GM12872 (cell line): ENCODE results near the gene CRYL1.

ENCODE experiments used
- CTCF ChIP-seq: IDR thresholded peaks from 3 replicates; pipeline ENCODE4 v1.5.1; 2011; ENCODE audit warnings: low read depth, mild to moderate bottlenecking, low read length, moderate library complexity; ENCODE audit not compliant: insufficient read depth

The CRYL1 gene, protein sequence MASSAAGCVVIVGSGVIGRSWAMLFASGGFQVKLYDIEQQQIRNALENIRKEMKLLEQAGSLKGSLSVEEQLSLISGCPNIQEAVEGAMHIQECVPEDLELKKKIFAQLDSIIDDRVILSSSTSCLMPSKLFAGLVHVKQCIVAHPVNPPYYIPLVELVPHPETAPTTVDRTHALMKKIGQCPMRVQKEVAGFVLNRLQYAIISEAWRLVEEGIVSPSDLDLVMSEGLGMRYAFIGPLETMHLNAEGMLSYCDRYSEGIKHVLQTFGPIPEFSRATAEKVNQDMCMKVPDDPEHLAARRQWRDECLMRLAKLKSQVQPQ

DNA sequence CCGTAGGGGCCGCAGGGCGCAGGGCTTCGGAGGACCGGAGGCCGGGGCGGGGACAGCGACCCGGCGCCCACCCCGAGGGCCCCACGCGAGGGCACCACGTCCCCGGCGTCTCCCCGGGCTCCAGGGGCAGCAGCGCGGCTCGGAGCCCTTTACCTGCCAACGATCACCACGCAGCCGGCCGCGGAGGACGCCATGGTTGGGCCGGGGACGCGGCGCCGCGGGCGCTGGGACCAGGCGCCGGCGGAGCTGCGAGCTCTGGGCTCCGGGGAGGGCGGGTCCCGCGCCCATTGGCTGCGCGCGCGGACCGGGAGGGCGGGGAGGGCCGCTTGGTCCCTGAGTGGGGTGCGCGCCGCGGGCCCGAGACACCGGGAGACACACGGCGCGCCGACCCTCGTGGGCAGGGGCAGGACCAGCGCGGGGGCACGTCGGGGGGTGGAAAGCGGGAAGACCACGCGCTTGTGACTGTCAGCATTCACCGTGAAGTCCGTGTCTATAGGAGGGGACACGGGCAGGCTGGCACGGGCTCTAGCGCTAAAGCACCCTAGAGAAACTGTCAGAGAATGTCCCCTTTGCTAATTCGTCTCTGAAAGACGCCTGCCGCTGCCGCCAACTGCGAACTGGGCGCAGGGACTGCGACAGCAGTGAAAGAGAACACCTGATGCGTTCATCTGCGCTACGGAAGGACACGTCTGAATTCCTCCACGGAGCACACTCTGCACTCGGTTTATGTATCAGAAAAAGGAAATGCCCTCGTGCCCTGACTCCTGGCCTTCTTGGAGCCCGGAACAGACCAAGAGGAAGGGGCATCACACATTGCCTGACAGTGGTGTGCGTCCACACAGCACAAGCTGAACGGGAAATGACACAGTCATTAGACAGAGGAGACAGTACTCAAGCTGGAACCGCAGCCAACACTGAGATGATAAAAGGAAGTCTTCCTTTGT, at the start of gene CRYL1:
CRYL1 (minus strand) TSS at position 257 of the 944 bp plus-strand sequence; CDS start at position 194, 63 bp downstream.
- no peak for TF ChIP-seq CTCF

- TF ChIP-seq CTCF = no peak
Observed at GRCh38 chr13:20573636-20574035, 48.0 kb upstream of the CRYL1 start.

DNA sequence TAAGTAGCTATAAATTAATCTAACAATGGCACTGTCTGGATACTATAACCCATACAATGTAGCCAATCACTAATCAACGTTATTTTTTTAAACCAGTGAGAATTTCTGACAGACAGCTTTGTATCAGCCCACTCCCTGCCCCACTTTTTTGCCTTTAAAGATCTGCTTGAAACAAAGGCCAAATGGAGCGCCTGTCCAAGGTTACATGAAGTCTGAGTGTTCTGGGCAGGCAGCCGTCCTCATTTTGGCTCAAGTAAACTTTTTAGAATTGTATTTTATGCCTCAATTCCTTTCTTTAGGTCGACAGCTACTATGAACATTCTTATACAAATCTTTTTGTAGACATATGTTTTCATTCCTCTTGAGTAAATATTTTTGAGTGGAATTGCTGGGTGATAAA, 47.5 kb upstream of the CRYL1 start:
- TF ChIP-seq CTCF = no peak

DNA sequence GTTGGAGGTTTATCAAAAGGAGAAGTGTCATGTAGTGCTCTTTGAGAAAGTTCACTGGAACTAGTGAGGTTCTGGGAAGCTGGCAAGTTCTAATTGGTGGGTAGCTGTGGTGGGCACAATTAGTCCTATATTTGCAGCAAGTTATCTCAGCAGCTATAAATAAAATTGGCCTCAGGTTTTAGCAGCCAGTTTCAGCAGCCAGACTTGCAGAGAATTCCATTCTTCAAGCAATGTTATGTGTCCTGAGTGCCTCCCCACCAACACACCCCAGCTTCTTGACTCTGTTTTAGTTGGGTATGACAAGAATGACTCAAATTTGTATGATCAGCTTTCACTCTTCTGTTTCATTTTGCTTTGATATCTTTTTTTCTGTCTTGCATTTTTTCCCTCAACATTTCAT, 46.0 kb upstream of the CRYL1 start:
- TF ChIP-seq CTCF = no peak

GRCh38 chr13:20570517-20570916, 44.9 kb upstream of the CRYL1 start:
- TF ChIP-seq CTCF = no peak

DNA sequence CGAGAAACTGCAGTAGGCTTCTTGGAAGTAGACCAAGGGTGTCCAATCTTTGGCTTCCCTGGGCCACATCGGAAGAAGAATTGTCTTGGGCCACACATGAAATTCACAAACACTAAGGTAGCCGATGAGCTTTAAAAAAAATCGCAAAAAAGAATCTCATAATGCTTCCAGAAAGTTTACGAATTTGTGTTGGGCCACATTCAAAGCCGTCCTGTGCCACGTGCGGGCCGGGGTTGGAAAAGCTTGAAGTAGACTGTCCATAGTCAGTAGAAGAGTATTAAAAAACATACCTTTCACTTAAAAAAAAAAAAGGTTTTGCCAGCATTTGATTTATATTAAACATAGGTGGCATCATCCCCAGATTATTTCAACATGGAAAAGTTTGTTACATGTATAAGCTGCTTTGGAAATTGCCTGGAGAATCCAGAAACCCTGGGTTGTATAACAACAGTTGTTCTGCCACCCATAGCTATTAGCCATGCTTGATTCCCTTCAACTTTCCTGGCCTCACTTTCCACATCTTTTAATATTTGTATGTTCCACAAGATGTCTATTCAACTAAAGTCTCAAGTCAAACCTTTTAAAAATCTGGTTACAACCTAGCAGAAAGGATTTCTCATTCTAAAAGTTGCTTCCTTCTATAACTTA, 42.3 kb upstream of the CRYL1 start:
- TF ChIP-seq CTCF = no peak
